Activated CD4-positive, alpha-beta T cell treated with anti-CD3 and anti-CD28 coated beads, Interleukin-2, amount 50 U/mL, for 4 hours (primary cell): ENCODE data around the gene INPP4A.

ENCODE experiments used
- DNase-seq, 2 experiments: peaks; one replicate each; pipeline ENCODE4 v3.0.0-alpha.2; 2020

The INPP4A gene

GRCh38 chr2:98478088-98478551 is 33.5 kb downstream of the INPP4A start:
- no peak for DNase-seq

GRCh38 chr2:98478907-98479306 is 34.2 kb downstream of the INPP4A start:
- no peak for DNase-seq

- no peak for DNase-seq
These were observed 34.7 kb downstream of the INPP4A start for GRCh38 chr2:98479371-98479770.

GRCh38 chr2:98479959-98480524 is 35.4 kb downstream of the INPP4A start:
- DNase-seq, result peak; percentile 44 to 59

GRCh38 chr2:98480598-98480997 is 35.9 kb downstream of the INPP4A start:
- DNase-seq, result no peak

- no peak for DNase-seq
These were observed 37.7 kb downstream of the INPP4A start for GRCh38 chr2:98482362-98482761.

GRCh38 chr2:98483257-98483861 is 38.7 kb downstream of the INPP4A start:
- DNase-seq, result no peak

GRCh38 chr2:98484121-98484557 is 39.5 kb downstream of the INPP4A start:
- DNase-seq, result no peak

- DNase-seq, result no peak
These were observed 40.2 kb downstream of the INPP4A start for GRCh38 chr2:98484652-98485452.

GRCh38 chr2:98485453-98485755 is 40.7 kb downstream of the INPP4A start:
- no peak for DNase-seq

- DNase-seq, result no peak
These were observed 41.8 kb downstream of the INPP4A start for GRCh38 chr2:98486374-98486981.

GRCh38 chr2:98487101-98487805 is 42.6 kb downstream of the INPP4A start:
- no peak for DNase-seq

- DNase-seq, result peak; percentile 45 to 51
These were observed 43.1 kb downstream of the INPP4A start for GRCh38 chr2:98487806-98488189.

- DNase-seq, result no peak
These were observed 43.6 kb downstream of the INPP4A start for GRCh38 chr2:98488252-98488651.

- DNase-seq, result no peak
These were observed 44.8 kb downstream of the INPP4A start for GRCh38 chr2:98489486-98489885.

- DNase-seq, result no peak
These were observed 45.6 kb downstream of the INPP4A start for GRCh38 chr2:98489971-98490962.

- no peak for DNase-seq
These were observed 47.8 kb downstream of the INPP4A start for GRCh38 chr2:98492441-98492840.

- no peak for DNase-seq
These were observed 50.0 kb downstream of the INPP4A start for GRCh38 chr2:98494699-98495098.

GRCh38 chr2:98496750-98497493 is 52.3 kb downstream of the INPP4A start:
- no peak for DNase-seq

GRCh38 chr2:98498703-98499440 is 54.2 kb downstream of the INPP4A start:
- no peak for DNase-seq
